Left forelimb (tissue), 1 donor: ENCODE measurements around the gene ZFC3H1.

ENCODE experiments used
- DNase-seq: peaks from one replicate; pipeline ENCODE4 v3.0.0-alpha.2; 2018; ENCODE audit warnings: low spot score

ZFC3H1 gene

DNA sequence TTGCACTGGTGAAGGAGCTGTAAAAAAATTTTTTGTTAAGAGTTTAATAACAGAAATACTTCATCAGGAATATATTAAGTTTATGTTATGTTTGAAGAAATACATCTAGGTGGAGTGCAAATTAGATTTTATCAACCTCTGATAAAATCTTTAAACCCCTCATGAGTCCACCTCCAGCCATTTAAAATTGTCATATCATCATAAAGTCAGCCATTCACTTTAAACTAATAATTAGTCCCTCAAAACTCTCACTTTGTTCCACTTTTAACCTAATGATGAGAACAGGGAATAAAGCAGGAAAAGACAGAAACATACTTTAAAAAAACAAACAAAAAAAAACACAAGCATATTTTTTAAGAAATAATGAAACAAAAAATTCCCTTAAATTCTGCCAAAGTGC, 25.1 kb downstream of the ZFC3H1 start:
- DNase-seq, result no peak

DNA sequence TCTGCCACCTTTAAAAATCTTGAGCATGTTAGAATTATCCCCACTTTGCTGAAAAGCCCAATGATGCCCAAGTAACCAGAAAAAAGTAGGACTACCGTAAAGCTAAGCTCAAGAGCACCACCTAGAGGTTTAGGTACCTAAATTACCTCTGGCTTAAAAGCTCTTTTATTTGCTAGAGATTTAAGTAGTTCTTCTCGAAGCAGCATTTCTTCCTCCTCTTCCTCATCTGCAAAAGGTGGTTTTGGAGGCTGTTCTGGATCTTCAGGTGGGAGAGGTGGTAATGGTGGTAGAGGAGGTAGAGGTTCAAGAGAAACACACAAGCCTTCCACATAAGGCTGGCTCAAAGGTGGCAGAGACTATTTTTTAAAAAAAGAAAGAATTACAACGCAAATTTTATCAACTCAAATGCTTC, 26.9 kb downstream of the ZFC3H1 start:
- DNase-seq, result no peak

DNA sequence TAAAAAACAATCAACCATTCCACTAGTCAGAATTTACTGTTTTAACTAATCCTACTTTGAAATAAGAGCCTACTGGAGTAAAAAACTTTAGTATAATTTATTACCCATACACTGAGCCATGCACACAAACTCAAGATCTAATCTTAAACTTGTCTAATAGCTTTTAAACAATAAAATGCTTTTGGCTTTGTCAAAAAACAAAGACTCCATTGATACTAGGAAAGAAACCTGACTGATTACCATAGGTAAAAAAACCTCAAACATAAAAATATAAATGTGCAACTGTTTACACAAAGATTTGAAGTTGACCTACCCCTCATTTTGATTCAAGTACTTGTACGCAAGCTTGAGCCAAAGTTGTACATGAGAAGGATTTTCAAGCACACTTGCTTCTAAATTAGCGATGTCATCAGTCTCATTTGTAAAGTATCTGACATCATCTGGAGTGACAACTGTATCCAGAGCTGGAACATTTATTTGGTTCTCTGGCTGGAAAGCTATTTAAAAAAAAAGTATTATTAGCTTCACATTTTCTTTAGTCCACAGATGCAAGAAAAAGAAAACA, 36.1 kb downstream of the ZFC3H1 start:
- DNase-seq, result no peak

DNA sequence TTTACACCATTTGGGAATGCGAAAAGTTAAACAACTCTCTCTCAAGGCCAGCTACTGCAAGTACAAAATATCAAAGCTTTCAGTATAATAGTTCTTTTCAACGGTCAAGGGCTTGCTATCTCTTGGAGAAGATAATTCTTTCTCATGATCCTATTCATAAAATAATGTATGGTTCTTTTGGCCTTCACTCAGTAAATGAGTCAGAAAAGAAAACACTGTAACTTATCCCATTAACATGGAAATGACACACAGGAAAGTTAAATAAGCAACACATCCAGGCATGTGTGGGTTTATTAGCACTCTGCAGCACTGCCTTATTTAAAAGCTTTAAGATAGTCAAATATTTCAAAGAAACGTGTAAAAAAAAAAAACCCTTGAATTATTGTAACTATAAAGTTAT, 36.9 kb downstream of the ZFC3H1 start:
- no peak for DNase-seq

DNA sequence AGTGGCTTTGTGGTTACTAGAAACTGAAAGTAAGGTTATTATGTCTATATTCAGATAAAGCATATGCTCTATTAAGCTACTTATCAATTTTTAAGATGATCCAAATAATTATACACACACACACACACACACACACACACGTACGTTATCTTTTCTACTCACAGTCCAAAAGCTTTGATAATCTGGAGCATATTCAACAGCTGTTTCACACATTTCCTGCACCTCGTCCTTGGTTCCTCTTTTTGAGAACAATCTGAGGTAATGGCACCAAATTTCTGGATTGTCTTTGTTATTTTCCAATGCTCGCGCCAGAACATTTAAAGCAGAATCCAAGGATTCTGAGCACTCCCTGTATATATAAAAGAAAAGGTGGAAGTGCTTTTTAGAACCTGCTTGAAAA, 37.5 kb downstream of the ZFC3H1 start:
- DNase-seq, result no peak

DNA sequence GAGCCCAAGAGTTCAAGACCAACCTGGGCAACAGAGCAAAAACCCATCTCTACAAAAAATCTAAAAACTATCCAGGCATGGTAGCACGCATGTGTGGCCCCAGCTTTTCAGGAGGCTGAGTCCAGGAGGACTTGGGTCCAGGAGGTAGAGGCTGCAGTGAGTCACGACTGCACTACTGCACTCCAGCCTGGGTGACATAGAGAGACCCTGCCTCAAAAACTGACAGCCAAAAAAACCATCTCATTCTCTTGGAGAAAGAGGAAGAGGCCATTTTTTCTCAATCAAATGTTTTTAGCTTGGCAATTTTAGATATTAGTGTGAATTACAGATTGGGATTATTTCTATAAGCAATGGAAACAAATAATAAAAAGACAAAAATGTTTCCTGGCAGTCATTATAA, 38.2 kb downstream of the ZFC3H1 start:
- no peak for DNase-seq

DNA sequence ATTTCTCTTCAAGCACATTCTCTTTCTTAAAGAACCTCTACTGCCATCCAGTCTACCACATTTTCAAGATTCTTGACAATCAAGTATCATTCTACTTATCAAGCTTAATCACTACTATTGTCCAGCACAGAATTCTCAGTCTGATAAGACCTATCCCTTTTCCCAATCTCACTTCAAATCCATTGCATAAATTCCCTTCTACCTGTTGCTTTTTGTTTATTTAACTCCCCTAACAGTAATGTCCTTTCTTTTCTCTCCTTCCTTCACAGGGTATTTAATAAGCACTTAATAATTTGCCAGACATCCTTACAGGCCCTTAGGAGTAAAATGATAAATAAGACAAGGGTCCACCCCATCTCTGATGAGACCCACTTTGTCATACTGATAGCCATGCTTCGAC, 41.7 kb downstream of the ZFC3H1 start:
- DNase-seq, result no peak

DNA sequence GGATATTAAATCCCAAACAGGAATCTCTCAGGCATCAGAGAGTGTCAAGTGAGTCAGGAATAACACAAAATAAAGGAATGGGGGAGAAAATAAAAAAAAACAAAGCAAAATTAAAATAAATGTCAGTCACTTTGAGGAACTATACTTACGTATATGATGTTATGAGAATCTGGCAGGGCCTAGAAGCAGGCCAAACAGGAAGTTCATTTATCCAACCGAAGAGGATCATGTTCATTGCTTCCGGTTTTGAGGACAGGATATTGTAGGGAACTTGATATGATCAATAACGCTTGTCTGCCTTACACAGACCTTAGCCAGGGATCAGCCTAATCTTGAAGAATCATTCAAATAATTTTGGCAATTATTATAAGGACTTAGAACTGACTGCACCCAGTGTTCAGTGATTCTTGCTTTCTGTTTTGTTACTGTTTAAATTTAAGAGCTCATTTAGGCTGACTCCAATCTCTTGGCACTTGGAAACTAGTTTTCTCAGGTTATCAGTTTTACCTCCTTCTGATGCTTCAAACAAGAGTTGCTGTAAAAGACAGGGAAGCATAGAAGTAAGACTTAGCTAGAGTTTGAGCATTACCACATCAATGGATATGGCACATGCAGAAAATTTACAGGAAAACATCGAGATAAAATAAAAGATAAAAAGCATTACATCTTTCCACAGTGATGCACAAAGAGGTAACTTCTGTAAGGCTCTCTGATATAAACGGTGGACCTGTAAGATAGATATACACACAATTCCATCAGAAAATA, 53.4 kb downstream of the ZFC3H1 start:
- DNase-seq, result no peak

DNA sequence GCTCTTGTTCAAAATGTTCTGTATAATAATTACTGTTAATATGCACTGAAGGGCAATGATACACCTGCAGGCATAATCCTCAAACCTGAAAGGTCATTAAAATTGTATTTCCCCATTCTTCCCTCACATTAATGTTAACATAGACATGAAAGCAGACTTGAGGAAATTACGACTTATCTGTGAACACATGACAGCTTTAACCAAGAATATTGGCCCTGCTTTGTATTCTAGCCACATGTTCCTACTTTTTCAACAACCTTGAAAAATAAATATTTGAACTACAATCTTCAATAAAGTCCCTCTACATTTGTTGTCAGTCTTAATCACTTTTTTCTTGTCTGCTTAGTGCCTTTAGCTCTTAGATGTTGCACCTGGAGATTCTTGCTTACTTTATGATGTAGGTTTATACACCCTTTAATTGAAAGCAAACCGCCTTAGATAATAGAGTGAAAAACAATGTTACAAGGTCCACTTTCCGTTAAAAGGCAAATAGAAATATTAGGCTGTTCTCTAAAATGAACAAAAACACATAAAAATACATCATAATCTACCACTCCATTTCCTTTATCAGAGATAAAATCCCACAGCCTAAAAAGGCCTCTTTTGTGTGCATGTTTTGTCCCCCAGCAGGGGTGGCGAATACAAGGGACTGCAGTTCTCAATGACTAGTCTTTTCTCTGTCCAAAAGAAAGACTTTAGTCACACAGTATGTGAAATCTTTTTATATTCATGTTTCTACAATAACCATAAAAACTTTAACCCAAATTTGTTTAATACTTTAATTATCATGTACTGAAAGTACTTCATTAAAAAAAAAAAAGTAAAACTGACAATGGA, 55.9 kb downstream of the ZFC3H1 start:
- no peak for DNase-seq

DNA sequence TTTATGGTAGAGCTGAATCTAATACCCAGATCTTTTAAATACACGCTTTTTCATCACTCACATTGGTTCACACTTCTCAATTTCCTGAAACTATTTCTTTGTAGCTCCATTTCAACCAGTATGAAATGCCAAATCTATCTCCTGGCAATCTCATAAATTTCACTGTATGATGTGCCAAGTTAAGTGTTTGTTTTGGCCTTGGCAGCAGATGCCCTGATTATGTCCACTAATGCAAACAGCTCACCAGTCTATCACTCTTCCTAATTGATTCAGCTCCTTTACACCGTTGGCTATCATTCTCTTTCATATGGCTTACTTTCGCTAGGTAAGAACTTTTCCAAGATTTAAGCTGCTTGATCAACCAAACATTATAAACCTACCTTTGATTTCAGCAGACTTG, 58.6 kb downstream of the ZFC3H1 start:
- no peak for DNase-seq

DNA sequence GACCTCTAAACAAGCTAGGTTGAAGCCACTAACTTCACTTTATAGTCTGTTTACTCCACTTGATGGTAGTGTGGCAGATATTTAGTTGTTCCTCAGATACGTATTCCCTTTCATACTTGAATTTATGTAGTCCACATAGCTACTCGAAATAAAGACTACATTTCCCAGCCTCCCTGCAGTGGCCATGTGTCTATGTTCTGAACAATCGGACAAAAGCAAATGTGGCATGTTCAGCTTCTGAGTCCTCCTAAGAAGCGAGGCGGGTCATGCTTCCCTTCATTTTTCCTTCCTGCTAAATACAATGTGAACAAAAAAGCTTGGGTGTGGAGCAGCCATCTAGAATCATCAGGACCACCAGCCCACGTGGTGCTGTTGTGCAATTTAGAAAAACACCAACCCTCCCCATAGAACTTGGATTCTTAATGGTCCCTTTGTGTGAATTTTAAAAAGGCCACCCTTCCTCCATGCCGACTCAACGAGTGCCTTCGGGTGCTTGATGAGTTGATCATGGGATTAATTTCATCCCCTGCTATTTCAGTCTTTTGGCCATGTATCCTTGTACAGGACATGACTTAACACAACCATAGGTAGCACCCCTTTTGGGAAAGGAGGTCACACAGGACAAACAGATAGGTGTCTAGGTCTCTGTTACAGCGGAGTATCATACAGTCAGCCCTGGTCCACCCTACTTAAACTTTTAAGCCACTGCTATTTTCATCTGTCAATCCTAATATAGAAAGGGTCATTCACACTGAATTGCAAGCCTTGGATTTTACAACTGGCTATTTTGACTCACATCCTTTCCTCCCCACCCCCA, 60.7 kb downstream of the ZFC3H1 start:
- no peak for DNase-seq

DNA sequence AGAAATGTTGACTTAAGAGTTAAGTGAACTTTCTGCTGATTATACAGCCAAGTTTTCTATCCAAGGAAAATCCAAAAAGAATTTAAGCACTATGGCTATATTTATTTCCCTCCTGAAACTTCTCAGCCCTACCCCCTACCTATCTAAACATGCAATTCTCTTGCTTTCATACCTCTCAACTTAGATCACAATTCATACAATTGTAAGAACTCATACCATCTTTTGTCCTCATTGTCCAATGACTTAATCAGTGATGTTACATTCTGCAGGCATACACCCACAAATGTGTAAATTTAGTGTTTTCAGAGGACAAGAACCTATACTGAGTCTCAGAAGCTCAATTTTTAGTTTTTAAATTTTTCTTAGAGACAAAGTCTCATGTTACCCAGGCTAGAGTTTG, 62.1 kb downstream of the ZFC3H1 start:
- no peak for DNase-seq

DNA sequence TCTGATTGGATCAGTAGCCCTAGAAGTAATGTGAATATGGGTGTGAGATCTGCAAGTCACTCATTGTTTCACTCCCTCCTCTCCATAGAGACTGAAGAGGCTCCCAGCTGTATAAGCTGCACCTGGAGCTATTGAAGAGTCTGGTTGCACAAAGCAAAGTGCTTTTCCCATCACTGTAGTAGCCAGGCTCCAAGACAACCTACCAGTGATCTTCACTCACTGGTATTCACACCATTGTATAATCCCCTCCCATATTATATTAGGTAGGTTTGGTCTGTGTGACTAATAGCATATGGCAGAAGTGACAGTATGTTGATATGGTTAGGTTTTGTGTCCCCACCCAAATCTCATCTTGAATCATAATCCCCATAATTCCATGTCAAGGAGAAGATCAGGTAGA, 64.4 kb downstream of the ZFC3H1 start:
- no peak for DNase-seq

DNA sequence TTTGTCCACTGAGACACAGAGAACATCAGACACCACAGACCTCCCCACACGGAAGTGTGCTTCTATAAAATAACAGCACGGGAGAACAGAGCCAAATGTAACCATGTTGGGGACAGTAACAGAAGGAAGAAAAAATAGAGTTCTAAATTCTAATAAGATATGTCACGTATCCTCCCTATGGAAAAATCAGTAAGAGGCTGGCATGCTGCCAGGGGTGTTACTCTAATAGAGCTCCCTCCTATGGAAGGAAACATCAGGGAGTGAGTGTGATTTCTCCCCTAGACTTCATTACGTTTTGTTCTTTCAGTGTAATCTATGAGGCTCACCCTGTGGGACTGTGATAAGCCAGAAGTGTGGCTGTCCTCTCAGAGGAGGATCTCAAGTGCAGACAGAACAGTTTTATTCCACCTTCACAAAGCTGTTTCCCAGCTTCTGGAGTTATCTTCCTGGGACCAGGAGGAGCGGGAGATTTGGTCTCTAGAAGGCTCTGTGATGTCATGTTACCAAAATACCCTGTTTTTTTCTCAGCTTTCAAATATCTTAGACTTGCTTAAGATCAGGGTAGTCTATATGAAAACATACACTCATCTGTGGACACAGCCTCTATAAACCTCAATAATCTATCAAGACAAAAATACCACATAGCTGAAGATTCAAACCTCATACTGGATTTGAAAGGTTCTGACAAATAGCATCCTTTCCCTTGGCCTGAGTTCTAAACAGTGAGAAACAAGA, 69.3 kb downstream of the ZFC3H1 start:
- no peak for DNase-seq

DNA sequence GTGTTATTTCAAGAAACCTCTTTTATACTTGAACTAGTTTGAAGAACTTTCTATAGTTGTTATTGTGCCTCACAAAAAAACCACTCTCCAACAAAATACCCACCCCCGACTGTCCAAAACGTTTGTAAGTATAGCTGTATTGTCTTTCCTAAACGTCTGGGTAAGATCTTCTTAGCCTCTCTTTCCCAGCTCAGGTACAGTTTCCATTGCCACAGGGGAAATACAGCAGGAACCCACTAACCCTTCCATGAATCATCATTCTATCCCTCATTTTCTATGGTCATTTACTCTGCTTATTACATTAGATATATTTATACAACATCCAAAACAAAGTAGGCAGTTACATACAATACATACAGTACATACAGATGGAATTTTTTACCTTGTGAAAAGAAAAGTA, 70.8 kb downstream of the ZFC3H1 start:
- DNase-seq, result no peak

DNA sequence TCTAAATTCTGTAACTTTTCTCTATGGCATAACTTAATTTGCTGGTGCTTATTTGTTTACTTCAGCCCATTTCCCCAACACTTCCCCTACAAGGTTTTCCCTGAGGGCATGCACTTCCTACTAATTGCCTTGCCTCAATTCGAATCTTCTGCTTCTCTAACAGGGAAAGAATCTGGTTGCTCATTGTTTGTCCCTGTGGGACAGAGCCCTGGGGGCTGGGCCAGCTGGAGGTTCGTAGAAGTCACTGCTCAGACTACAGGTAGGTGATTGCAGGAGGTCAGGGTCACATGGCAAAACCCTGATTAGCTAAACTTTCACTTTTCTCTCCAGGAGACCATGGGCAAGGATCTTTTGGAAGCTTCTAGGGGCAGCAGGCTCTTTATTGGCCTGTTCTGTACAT, 72.0 kb downstream of the ZFC3H1 start:
- DNase-seq, result no peak

DNA sequence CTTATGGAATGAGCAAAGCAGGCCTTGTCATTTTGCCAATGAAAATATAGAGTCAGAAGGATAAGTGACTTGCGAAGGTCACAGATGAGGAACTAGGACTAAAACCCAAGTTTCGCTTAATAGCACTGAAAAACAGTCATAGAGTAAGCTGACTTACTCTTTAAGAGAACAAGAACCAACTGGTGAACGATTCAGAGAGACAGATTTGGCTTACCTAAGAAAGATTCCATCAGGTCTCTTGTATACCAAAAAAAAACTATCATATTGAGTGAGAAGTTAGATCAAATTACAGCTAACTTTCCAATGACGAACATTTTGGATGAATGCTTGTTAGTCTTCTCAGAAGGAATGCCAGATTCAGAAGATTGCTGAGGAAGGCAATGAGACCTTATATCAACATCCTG, 74.2 kb downstream of the ZFC3H1 start:
- DNase-seq, result no peak

DNA sequence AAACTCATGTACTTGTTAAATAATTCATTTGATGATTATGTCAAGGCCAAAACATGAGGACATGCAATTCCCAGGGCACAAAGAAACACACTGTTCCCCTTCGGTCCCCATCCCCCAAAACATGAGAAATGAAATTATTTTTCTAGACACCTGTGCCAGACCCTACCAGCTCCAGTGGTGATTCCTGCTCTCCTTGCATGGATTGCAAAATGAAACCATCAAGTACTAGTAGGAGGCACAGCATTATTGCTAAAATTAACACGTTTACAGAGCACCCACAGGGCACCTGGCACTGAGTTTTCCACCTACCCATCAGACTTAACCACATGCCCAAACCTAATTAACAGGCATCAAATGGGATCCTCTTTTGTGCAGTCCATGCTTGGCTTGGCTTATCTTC, 76.6 kb downstream of the ZFC3H1 start:
- no peak for DNase-seq

DNA sequence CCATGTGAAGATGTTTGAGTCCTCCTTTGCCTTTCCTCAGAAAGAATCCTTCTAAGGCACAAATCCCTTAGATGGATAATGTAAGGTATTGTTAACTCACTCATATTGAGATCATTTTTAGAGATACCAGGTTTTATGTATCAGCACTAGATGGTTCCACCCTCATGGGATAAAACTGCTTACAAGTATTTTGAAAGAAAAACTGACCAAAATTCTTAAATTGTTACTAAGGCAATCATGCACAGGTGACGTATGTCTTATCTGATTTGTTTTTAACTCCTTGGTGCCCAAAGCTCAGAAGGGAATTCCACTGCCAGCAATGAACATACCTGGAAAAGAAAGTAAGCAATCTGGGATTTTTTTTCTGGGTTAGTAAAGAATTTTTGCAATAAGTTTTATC, 78.4 kb downstream of the ZFC3H1 start:
- no peak for DNase-seq

DNA sequence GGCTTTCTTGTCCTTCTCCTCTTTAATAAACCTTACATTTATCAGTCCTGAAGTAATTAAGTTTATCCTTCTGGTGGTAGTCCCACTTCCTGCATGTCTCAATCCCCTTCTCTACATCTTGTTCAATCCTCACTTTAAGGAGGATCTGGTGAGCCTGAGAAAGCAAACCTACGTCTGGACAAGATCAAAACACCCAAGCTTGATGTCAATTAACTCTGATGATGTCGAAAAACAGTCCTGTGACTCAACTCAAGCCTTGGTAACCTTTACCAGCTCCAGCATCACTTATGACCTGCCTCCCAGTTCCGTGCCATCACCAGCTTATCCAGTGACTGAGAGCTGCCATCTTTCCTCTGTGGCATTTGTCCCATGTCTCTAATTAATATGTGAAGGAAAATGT, 79.3 kb downstream of the ZFC3H1 start:
- DNase-seq, result no peak

DNA sequence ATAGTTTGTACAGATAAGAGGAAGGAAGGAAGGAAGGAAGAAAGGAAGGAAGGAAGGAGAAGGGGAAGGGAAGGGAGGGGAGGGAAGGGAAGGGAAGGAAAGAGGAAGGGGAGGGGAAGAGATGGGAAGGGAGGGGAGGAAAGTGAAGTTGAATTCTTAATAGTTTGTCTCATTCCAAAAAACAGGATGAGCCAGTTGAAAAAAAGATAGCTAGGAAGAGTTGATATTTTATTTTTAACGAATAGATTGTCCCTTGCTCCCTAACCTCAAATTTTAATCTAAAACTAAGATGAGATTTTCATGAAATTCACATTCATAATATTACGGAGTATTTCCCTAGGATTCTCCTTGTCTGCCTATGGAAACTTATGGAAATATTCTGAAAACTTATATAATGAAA, 80.7 kb downstream of the ZFC3H1 start:
- DNase-seq, result no peak

DNA sequence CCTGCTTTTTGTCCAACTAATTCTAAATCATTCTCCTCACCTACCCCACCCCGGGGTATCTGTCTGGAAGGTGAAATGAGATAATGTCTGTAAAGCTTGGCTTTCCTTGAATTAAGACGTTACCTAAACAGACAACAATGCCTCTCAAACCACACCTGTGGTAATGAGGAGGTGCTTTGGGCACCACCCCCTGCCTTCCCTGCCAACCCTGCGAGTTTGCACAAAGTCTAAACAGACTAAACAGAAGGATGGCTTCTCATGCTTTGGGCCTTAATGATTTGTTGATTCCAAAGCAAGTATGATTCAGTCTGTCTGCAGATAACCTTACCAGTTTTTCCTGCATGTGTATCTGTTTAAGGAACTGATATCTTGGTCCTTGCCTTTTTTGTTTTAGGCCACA, 82.4 kb downstream of the ZFC3H1 start:
- DNase-seq, result no peak
